GM21423 (cell line): ENCODE results near the gene TEKT3.

ENCODE experiments used
- ATAC-seq: cut with Tn5 transposase; IDR thresholded peaks from one replicate; pipeline ENCODE4 v1.9.1; 2021; ENCODE audit warnings: mild to moderate bottlenecking, moderate library complexity; ENCODE audit not compliant: unreplicated experiment

Gene TEKT3

GRCh38 chr17:15341385-15341849 lies at the start of gene TEKT3:
Gene TEKT3 (minus strand): TSS chr17:15341597. CDS start chr17:15331585, 10,012 bp downstream.
- ATAC-seq = no peak

GRCh38 chr17:15388356-15389041 lies 47.1 kb upstream of the TEKT3 start:
- ATAC-seq = no peak

- no peak for ATAC-seq
Observed at GRCh38 chr17:15386083-15386482, 44.7 kb upstream of the TEKT3 start.

- no peak for ATAC-seq
Observed at GRCh38 chr17:15385305-15385704, 43.9 kb upstream of the TEKT3 start.

GRCh38 chr17:15384142-15384787 lies 42.9 kb upstream of the TEKT3 start:
- ATAC-seq = no peak

- ATAC-seq = no peak
Observed at GRCh38 chr17:15382914-15383313, 41.5 kb upstream of the TEKT3 start.

- ATAC-seq = no peak
Observed at GRCh38 chr17:15381707-15382106, 40.3 kb upstream of the TEKT3 start.

GRCh38 chr17:15380446-15380845 lies 39.0 kb upstream of the TEKT3 start:
- ATAC-seq = no peak

GRCh38 chr17:15379659-15380058 lies 38.3 kb upstream of the TEKT3 start:
- ATAC-seq = no peak

GRCh38 chr17:15378243-15378642 lies 36.8 kb upstream of the TEKT3 start:
- ATAC-seq = no peak

- ATAC-seq = no peak
Observed at GRCh38 chr17:15377616-15378015, 36.2 kb upstream of the TEKT3 start.

- no peak for ATAC-seq
Observed at GRCh38 chr17:15377200-15377599, 35.8 kb upstream of the TEKT3 start.

GRCh38 chr17:15371376-15372130 lies 30.2 kb upstream of the TEKT3 start:
- ATAC-seq = no peak

- no peak for ATAC-seq
Observed at GRCh38 chr17:15368600-15368999, 27.2 kb upstream of the TEKT3 start.

GRCh38 chr17:15366026-15366425 lies 24.6 kb upstream of the TEKT3 start:
- no peak for ATAC-seq

- ATAC-seq = no peak
Observed at GRCh38 chr17:15364615-15365014, 23.2 kb upstream of the TEKT3 start.

- ATAC-seq = no peak
Observed at GRCh38 chr17:15363702-15364101, 22.3 kb upstream of the TEKT3 start.

GRCh38 chr17:15361592-15361991 lies 20.2 kb upstream of the TEKT3 start:
- ATAC-seq = no peak

- ATAC-seq = no peak
Observed at GRCh38 chr17:15361151-15361550, 19.8 kb upstream of the TEKT3 start.

GRCh38 chr17:15354256-15354655 lies 12.9 kb upstream of the TEKT3 start:
- ATAC-seq = no peak

- no peak for ATAC-seq
Observed at GRCh38 chr17:15351925-15352324, 10.5 kb upstream of the TEKT3 start.

- no peak for ATAC-seq
Observed at GRCh38 chr17:15351478-15351840, 10.1 kb upstream of the TEKT3 start.
